HG03097 (cell line): ENCODE measurements around the gene NKX2-1.
"Not testable (repeated sequence)": the region's sequence is repeated elsewhere in the genome, so short reads cannot be mapped to it uniquely, and the experiment has no call there.

Experiments used
- ATAC-seq: cut with Tn5 transposase; IDR thresholded peaks from one replicate; pipeline ENCODE4 v1.9.1; 2021; ENCODE audit not compliant: unreplicated experiment, low FRiP score

The NKX2-1 gene

GRCh38 chr14:36519431-36520321 lies at the start of gene NKX2-1:
NKX2-1 (minus strand) TSS chr14:36520232; CDS start chr14:36520129, 103 bp downstream.
- no peak for ATAC-seq

- no peak for ATAC-seq
These were observed 36.9 kb upstream of the NKX2-1 start for GRCh38 chr14:36556811-36557433.

- ATAC-seq, result no peak
These were observed 36.1 kb upstream of the NKX2-1 start for GRCh38 chr14:36555998-36556743.

GRCh38 chr14:36553656-36554260 lies 33.7 kb upstream of the NKX2-1 start:
- ATAC-seq, result no peak

GRCh38 chr14:36550899-36551298 lies 30.9 kb upstream of the NKX2-1 start:
- no peak for ATAC-seq

- ATAC-seq, result not testable (repeated sequence)
These were observed 24.2 kb upstream of the NKX2-1 start for GRCh38 chr14:36544280-36544679.

GRCh38 chr14:36538051-36538450 lies 18.0 kb upstream of the NKX2-1 start:
- ATAC-seq, result no peak

- ATAC-seq, result no peak
These were observed 9.0 kb upstream of the NKX2-1 start for GRCh38 chr14:36529062-36529461.

GRCh38 chr14:36525746-36526099 lies 5.7 kb upstream of the NKX2-1 start:
- no peak for ATAC-seq

- no peak for ATAC-seq
These were observed 5.1 kb upstream of the NKX2-1 start for GRCh38 chr14:36524874-36525745.

GRCh38 chr14:36524220-36524837 lies 4.3 kb upstream of the NKX2-1 start:
- no peak for ATAC-seq

GRCh38 chr14:36522972-36523715 lies 3.1 kb upstream of the NKX2-1 start:
- ATAC-seq, result no peak

GRCh38 chr14:36522347-36522971 lies 2.4 kb upstream of the NKX2-1 start:
- no peak for ATAC-seq

GRCh38 chr14:36521598-36522345 lies 1.7 kb upstream of the NKX2-1 start:
- ATAC-seq, result no peak

- no peak for ATAC-seq
These were observed 831 bp upstream of the NKX2-1 start for GRCh38 chr14:36520601-36521525.

GRCh38 chr14:36518586-36519430 lies 1.2 kb downstream of the NKX2-1 start:
- ATAC-seq, result no peak
